NCI-H2227 treated with DMSO at 0.1 percent for 48 hours (cell line): ENCODE measurements around the gene ZBTB32.
A peak's percentile ranks its signal among the peaks of the same experiment; 100 is the strongest.

Experiments used
- DNase-seq: peaks from one replicate; lab custom pipeline; 2025; lab: John Stamatoyannopoulos, UW

ZBTB32 gene

GRCh38 chr19:35695895-35696422 lies 8.4 kb upstream of the ZBTB32 start:
- DNase-seq: no peak

GRCh38 chr19:35696835-35697234 lies 7.5 kb upstream of the ZBTB32 start:
- DNase-seq: no peak

- peak; percentile 100 for DNase-seq
Measured at GRCh38 chr19:35702223-35703012, 1.9 kb upstream of the ZBTB32 start.

- DNase-seq: no peak
Measured at GRCh38 chr19:35703343-35703742, 1.0 kb upstream of the ZBTB32 start.

- DNase-seq: no peak
Measured at GRCh38 chr19:35708391-35708790, 4.0 kb downstream of the ZBTB32 start.

GRCh38 chr19:35710784-35711723 lies 6.7 kb downstream of the ZBTB32 start:
- no peak for DNase-seq

GRCh38 chr19:35712567-35713505 lies 8.5 kb downstream of the ZBTB32 start:
- DNase-seq: no peak

GRCh38 chr19:35713506-35713850 lies 9.1 kb downstream of the ZBTB32 start:
- DNase-seq: no peak

- DNase-seq: no peak
Measured at GRCh38 chr19:35713904-35714495, 9.6 kb downstream of the ZBTB32 start.

GRCh38 chr19:35714601-35715354 lies 10.4 kb downstream of the ZBTB32 start:
- DNase-seq: peak; percentile 46

- no peak for DNase-seq
Measured at GRCh38 chr19:35715355-35715809, 11.0 kb downstream of the ZBTB32 start.

- DNase-seq: peak; percentile 92
Measured at GRCh38 chr19:35715981-35716800, 11.8 kb downstream of the ZBTB32 start.

- DNase-seq: peak; percentile 99
Measured at GRCh38 chr19:35716801-35717664, 12.7 kb downstream of the ZBTB32 start.

- peak; percentile 100 for DNase-seq
Measured at GRCh38 chr19:35717665-35718344, 13.4 kb downstream of the ZBTB32 start, which contains the start of gene KMT2B. TSS of gene KMT2B (plus strand) at chr19:35718003. CDS start at chr19:35718019, 16 bp downstream.

GRCh38 chr19:35718345-35719041 lies 14.1 kb downstream of the ZBTB32 start:
- DNase-seq: peak; percentile 46

GRCh38 chr19:35719402-35720162 lies 15.2 kb downstream of the ZBTB32 start:
- no peak for DNase-seq
